HG03521 (cell line): Measurements from ENCODE around the gene PPP1R16B.
A peak's percentile ranks its signal among the peaks of the same experiment; 100 is the strongest.
"Not testable (repeated sequence)": the region's sequence is repeated elsewhere in the genome, so short reads cannot be mapped to it uniquely, and the experiment has no call there.

Experiments
- ATAC-seq: cut with Tn5 transposase; IDR thresholded peaks from one replicate; pipeline ENCODE4 v1.9.1; 2021; ENCODE audit warnings: mild to moderate bottlenecking, moderate library complexity; ENCODE audit not compliant: unreplicated experiment

Gene PPP1R16B

DNA sequence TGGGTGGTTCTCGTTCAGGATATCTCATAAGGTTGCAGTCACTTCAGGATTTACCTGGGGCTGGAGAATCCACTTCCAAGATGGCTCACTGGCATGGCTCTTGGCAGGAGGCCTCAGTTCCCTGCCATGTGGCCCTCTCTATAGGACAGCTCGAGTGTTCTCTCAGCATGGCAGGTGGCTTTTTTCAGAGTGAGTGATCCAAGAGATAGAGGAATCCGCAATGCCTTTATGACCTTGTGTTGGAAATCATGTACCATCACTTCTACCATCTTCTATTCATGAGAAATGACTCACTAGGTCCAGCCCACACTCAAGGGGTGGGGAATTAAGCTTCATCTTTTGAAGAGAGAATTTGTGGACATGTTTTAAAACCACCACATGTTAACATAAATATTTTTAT is 37.8 kb downstream of the PPP1R16B start:
- ATAC-seq, result no peak

- no peak for ATAC-seq
These were observed 39.5 kb downstream of the PPP1R16B start for GRCh38 chr20:38844963-38845362.

DNA sequence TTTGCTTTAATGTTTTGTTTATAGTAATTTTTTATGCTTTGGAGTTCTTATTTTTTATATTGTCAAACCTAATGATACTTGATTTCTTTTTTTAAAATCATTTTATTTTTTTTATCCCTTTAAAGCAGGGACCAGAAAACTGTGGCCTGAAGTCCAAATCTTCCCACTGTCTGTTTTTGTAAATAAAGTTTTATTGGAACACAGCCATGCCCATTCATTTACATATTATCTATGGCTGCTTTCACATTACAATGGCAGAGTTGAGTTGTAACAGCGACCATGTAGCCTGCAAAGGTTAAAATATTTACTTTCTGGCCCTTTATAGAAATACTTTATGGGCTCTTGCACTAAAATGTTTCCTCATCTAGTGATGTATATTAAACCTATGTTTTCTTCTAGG is 42.3 kb downstream of the PPP1R16B start:
- ATAC-seq, result no peak

GRCh38 chr20:38853759-38854158 is 48.3 kb downstream of the PPP1R16B start:
- ATAC-seq, result no peak

- no peak for ATAC-seq
These were observed 49.2 kb downstream of the PPP1R16B start for GRCh38 chr20:38854654-38855066.

DNA sequence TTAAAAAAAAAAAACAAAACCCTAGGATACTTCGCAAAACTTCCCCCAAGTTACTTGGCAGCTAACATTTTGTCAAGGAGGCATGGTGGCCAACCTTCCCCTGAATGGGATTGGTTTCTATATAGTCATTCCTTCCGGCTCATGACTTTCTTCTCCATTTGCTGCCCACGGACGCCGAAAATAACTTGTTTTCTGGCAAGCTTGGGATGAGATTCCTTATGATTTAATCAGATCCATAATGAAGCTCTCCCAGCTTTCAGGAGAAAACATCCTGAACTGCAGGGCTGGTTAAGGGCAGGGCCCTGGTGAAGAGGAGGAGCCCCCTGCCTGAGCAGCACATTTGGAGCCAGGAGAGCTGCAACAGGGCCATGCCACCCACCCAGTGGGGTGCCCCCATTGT is 49.9 kb downstream of the PPP1R16B start:
- no peak for ATAC-seq

- no peak for ATAC-seq
These were observed 51.1 kb downstream of the PPP1R16B start for GRCh38 chr20:38856570-38856969.

DNA sequence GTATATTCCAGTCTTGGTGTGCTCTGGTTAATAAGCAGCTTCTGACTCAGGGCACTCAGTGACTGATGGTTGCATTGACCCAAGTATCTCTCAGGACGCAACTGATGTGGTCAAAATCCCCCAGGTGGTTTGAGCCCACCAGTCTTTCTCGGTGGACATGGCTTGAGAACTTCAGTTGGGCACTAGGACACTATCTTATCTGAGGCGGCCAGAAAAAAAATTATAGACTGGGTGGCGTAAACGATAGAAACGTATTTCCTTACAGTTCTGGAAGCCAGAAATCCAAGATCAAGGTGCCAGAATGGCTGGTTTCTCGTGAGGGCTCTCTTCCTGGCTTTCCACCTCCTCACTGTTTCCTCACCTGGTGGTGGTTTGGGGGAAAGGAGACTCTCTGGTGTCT is 52.2 kb downstream of the PPP1R16B start:
- ATAC-seq, result no peak

DNA sequence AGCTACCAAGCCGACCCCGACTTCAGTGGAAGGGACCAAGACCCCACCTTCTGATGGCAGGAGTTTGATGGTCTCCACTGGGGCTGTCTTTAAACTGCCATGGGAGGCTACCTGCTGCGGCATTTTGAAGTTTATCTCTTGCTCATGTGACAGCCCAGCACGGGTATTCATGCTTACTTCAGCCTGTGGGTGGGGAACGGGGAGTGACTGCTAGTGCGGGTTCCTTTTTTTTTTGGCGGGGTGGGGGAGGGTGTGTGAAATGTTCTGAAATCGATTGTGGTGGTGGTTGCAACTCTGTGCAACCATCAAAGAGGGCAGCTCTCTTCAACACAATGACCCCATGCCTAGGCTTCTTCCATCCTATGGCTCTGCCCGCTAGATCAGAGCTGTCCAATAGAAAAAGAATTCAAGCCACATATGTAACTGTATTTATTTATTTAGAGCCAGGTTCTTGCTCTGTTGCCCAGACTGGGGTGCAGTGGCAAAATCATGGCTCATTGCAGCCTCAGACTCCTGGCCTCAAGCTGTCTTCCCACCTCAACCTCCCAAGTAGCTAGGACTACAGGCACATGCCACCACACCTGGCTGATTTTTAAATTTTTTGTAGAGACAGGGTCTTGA is 53.7 kb downstream of the PPP1R16B start:
- no peak for ATAC-seq

- not testable (repeated sequence) for ATAC-seq
These were observed 54.4 kb downstream of the PPP1R16B start for GRCh38 chr20:38859857-38860256.

DNA sequence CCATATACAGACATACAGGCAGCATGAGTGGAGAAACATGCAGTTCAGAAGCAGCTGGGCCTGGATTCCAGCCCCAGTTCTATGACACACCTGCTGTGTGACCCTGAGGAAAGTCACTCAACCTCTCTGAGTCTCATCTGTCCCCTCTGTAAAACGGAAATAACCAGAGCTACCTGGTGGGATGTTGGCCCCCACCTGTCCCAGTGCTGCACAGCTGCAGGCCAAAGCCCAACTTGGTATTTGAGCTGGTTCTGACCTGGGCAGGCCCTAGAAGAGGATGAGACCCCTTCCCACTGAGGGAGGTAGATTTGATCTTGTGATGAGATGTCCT is 55.5 kb downstream of the PPP1R16B start:
- no peak for ATAC-seq

DNA sequence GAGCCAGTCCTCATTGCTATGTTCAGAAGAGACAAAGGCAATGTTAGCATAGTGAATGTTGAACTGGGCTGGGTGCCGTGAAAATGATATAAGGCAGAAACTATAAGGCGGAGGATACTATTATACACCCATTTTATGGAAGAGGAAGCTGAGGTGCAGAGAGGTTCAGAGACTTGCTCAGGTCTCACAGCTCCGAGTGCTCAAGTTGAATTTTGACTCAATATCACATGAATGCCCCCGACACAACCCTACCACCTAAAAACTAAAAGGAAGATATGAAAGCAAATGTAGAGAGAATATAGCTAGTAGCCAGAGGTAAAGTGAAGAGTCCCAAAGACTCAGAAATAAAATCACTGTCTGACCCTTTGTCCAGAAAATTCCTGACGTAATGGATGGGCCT is 56.7 kb downstream of the PPP1R16B start:
- no peak for ATAC-seq

GRCh38 chr20:38863024-38863851 is 57.7 kb downstream of the PPP1R16B start:
- peak; percentile 42 for ATAC-seq

GRCh38 chr20:38864662-38865061 is 59.2 kb downstream of the PPP1R16B start:
- ATAC-seq, result no peak

- no peak for ATAC-seq
These were observed 61.0 kb downstream of the PPP1R16B start for GRCh38 chr20:38866265-38867061.

DNA sequence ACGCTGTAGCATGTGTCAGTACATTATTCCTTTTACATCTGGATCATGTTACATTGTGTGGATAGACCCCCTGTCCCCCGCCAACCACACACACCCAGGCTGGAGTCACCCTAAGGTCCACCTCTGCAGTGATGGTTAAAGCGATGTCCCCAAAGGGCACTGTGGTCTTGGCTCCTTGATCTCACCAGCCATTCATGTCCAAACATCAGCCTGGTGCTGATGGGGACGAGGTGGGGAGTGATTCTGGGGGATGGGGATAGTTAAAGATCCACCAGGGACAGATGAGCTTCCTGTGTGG is 61.5 kb downstream of the PPP1R16B start:
- ATAC-seq, result no peak

DNA sequence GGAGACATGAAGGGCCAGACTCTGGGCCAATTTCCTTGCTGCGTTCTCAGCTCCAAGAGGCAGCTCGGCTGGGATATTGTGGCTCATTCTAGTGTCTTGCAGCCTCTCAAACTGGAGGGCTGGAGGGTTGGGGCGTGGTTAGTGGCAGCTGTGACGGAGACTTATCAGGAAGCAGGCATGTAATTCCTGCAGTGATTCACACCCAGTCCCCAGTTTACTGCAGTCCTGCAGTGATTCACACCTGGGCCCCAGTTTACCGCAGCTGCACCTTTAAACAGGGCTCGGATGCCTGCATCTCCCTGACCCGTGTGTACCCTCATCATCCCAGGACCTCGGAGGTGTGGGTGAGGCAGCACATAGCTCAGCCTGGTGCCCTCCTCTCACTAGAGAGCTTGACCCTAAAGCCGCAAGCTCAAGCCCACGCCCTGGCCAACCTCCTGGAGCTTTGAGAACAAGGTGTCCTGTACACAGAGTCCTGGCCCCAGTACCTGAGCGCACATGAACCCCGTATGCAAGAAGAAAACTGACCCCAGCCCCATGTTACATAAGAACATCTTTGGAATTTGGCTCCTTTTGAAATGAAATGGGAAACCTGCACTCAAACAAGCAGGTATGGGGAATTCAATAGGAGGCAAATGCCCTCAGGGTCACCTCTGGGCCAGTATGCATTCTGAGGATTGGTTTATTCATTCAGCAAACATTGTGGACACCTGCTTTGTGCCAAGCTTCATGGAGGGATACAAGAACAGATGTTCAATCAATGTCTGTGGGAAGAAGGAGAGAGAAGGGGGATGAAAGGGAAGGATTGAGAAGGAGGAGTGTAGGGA is 65.4 kb downstream of the PPP1R16B start:
- ATAC-seq, result no peak

DNA sequence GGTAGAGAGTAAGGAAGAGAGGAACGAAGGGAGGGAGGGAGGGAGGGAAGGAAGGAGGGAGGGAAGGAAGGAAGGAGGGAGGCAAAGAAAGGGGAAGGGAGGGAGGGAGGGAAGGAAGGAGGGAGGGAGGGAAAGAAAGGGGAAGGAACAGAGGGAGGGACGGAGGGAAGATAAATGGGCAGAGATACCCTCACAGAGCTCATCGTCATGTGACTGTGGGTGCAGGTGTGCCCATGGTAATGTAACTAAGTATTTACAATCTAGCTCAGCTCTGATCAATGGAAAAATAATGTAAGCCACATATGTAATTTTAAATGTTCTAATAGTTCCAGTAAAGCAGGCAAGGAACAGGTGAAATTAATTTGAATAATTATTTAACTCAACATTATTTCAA is 66.1 kb downstream of the PPP1R16B start:
- ATAC-seq, result no peak

DNA sequence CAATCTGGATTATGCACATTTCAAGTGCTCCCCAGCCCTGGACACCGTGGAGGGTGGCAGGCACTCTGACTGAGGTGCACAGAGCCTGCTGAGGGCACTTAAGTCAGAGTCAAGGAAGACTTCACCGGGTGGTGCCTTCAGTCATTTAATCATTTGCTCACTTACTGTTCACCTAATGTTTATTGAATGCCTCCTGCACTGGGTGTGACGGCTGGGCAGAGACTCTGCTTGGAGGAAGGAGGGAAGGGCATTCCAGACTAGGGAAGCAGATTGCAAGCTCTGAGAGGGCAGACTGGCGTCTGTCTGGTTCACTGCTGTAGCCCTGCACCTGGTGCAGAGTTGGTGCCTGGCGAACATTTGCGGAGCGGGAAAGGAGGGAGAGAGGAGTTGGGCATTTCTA is 66.5 kb downstream of the PPP1R16B start:
- no peak for ATAC-seq

GRCh38 chr20:38872491-38873049 is 67.1 kb downstream of the PPP1R16B start:
- ATAC-seq, result no peak

DNA sequence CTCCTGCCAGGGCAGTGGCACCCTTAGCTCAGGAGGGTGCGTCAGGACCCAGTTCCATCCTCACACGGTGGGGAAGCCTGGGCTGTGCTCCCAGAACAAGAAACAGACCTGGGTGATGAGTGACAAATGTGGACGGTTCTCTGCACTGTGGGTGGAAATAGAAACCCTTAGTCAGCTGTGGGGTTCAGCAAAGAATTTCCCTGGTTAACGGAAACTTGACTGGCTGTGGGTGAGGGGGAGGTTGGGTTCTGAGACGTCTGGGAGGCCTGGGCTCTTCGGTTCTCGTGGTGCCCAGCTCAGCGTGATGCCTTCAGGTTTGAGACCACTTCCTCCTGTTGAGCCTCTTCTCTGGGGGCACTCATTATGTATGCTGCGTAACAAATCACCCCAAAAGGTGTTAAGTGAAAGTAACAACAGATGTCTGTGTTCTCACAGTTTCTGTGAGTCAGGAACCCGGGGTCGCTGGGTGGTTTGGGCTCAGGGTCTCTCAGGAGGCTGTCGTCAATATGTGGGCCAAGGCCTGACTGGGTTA is 67.6 kb downstream of the PPP1R16B start:
- peak; percentile 42 for ATAC-seq
